ENCODE data around the gene HIP1R.

HIP1R gene

DNA sequence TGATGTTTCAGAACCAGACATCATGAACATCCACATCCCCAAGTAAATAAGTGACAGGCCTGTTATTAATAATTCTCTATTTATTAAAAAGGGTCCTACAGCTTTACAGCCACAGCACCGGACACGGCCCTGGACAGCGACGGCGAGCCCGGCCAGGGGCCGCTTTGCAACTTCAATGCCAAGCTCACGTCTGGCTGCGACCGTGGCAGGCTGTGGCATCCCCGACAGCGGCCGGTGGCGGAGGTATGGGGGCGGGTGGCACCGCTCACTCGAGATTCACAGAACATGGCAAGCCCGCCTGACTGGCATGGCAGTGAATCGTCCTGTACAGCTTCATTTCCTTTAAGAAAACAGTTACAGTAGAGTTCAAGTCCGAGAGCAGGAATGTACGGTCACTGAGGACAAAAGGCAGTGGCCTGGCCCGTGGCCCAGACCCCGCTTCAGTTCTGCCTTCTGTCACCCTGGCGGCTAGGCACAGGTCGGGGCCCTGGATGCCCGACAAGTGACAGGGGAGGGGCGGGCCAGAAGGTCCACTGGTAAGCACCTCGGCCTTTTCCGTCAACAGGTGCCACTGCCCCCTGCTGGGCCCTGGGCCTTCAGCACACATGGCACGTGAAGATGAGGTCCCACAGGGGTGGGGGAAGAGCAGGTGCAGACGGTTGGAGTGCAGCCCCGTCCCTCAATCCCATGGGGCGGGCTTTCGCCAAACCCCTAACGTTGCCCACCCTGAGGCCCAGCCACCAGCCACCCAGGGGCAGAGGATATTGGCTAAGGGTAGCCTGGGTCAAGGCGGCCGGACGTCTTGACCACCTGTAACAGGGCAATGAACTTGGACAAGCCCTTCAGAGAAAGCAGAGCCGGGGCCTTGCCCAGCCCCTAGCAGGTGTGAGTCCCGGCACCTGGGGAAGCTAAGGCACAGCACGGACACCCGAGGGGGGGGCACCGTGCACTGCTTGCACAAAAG is 30.3 kb downstream of the HIP1R start:
- H3K9ac ChIP-seq (ENCODE audit: low read length) = no peak overlapping the region
- DNase-seq = no peak
- H3K79me2 ChIP-seq (ENCODE audit: low read length) = peaks cover 49% of the 10 kb centered on the region
- no peaks in the 10 kb centered on the region for H4K20me1 ChIP-seq (ENCODE audit: insufficient read depth, low read length)
- no peak overlapping the region for H3K4me3 ChIP-seq (ENCODE audit: low read length)
- no peak overlapping the region for H3K4me2 ChIP-seq (ENCODE audit: low read depth, low read length)
- TF ChIP-seq EZH2phosphoT487 (IDR thresholded peaks at IDR 0.05; ENCODE audit: low read length) (no peak), EZH2 (optimal IDR thresholded peaks at IDR 0.05; ENCODE audit: low read depth, low read length) (no peak)
- TF ChIP-seq, protein P1, sequence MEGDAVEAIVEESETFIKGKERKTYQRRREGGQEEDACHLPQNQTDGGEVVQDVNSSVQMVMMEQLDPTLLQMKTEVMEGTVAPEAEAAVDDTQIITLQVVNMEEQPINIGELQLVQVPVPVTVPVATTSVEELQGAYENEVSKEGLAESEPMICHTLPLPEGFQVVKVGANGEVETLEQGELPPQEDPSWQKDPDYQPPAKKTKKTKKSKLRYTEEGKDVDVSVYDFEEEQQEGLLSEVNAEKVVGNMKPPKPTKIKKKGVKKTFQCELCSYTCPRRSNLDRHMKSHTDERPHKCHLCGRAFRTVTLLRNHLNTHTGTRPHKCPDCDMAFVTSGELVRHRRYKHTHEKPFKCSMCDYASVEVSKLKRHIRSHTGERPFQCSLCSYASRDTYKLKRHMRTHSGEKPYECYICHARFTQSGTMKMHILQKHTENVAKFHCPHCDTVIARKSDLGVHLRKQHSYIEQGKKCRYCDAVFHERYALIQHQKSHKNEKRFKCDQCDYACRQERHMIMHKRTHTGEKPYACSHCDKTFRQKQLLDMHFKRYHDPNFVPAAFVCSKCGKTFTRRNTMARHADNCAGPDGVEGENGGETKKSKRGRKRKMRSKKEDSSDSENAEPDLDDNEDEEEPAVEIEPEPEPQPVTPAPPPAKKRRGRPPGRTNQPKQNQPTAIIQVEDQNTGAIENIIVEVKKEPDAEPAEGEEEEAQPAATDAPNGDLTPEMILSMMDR (IDR thresholded peaks at IDR 0.05; ENCODE audit: low read length) = peak; percentile 25; the same call in 1 of the 2 replicates
- H3K4me1 ChIP-seq (ENCODE audit: low read length) = 0 out of 2 replicates have a peak, but pooled peaks cover under 1% of the 10 kb centered on the region
- H3K9me3 ChIP-seq (replicated peaks; ENCODE audit: insufficient read depth, low read length) = no peaks in the 10 kb centered on the region
- peaks cover 4% of the 10 kb centered on the region; the same call in 1 of the 2 replicates for H3K36me3 ChIP-seq (replicated peaks; ENCODE audit: insufficient read depth, low read length)
- 0 out of 2 replicates have a peak, but pooled peaks cover 11% of the 10 kb centered on the region for H3F3A ChIP-seq (ENCODE audit: insufficient read depth, low read length)
- no peaks in the 10 kb centered on the region for H3K27me3 ChIP-seq (replicated peaks; ENCODE audit: insufficient read depth, low read length)
- no peaks in the 10 kb centered on the region for H3K9me2 ChIP-seq (replicated peaks; ENCODE audit: insufficient read depth, low read length)
- no peak overlapping the region for H3K27ac ChIP-seq (ENCODE audit: low read length)
- H2AFZ ChIP-seq (ENCODE audit: low read length) = no peak overlapping the region

DNA sequence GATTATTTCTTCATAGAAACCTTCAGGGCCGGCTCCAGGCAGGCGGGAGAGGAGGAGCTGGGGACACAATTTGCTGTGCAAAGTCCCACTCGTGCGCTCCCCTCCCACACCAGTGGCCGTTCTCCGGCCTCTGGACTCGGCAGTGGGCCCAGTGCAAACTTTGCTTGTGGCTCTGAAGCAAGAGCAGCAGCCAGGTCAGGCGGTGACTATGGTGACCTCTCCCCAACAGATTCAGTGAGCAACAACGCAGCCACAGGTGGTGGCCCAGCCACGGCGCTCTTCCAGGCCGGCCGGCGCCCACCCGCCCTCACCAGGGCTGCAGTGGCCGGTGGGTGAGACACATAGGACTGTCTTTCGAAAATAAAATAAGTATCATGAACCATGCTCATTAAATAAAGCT is 31.1 kb downstream of the HIP1R start:
- Histone ChIP-seq H3K4me2 (ENCODE audit: low read depth, low read length) (no peak overlapping the region), H3K79me2 (ENCODE audit: low read length) (peaks cover 57% of the 10 kb centered on the region), H3F3A (ENCODE audit: insufficient read depth, low read length) (peaks cover 18% of the 10 kb centered on the region; the same call in 1 of the 2 replicates), H3K27me3 (replicated peaks; ENCODE audit: insufficient read depth, low read length) (no peaks in the 10 kb centered on the region), H2AFZ (ENCODE audit: low read length) (no peak overlapping the region), H3K4me3 (ENCODE audit: low read length) (no peak overlapping the region), H3K9me2 (replicated peaks; ENCODE audit: insufficient read depth, low read length) (no peaks in the 10 kb centered on the region), H3K27ac (ENCODE audit: low read length) (no peak overlapping the region), H3K9ac (ENCODE audit: low read length) (no peak overlapping the region), H3K36me3 (replicated peaks; ENCODE audit: insufficient read depth, low read length) (peaks cover 4% of the 10 kb centered on the region; the same call in 1 of the 2 replicates), H4K20me1 (ENCODE audit: insufficient read depth, low read length) (no peaks in the 10 kb centered on the region), H3K9me3 (replicated peaks; ENCODE audit: insufficient read depth, low read length) (no peaks in the 10 kb centered on the region), H3K4me1 (ENCODE audit: low read length) (peaks cover 8% of the 10 kb centered on the region; the same call in 1 of the 2 replicates)
- TF ChIP-seq, protein P1 (IDR thresholded peaks at IDR 0.05; ENCODE audit: low read length) = no peak
- TF ChIP-seq EZH2 (optimal IDR thresholded peaks at IDR 0.05; ENCODE audit: low read depth, low read length) = no peak
- no peak for TF ChIP-seq EZH2phosphoT487 (IDR thresholded peaks at IDR 0.05; ENCODE audit: low read length)
- DNase-seq = no peak

DNA sequence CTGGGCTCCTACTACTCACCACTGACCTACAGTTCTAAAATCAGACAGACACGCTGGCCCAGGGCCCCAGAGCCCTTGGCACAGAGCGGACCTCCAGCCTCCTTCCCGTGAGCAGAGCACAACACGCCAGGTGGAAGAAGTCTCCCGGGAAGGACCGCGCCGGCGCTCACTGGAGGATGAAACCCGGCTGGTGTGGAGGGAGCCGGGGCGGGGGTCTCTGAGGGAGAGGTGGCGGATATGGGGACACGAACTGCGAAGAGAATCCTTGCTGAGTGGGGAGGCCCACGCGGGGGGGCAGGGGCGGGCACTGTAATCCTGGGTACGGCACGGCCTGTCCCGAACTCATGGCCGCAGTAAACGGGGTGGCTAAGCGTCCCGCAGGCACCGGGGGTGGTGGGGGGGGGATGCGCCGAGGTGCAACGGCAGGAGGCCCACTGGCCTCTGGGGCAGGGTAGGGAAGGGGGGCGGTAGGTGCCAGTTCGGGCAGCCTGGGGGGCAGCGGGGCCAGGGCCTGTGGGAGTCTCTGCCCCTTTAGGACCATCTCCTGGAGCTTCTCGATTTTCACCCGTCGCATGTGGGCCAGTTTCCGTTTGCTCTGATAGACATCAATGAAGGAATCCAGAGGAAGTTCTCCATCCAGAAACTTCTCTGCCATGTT is 31.8 kb downstream of the HIP1R start:
- no peaks in the 10 kb centered on the region for H3K9me2 ChIP-seq (replicated peaks; ENCODE audit: insufficient read depth, low read length)
- peaks cover 25% of the 10 kb centered on the region for H3F3A ChIP-seq (ENCODE audit: insufficient read depth, low read length)
- H3K27ac ChIP-seq (ENCODE audit: low read length) = no peak overlapping the region
- no peak overlapping the region for H2AFZ ChIP-seq (ENCODE audit: low read length)
- no peak overlapping the region for H3K4me2 ChIP-seq (ENCODE audit: low read depth, low read length)
- H3K9ac ChIP-seq (ENCODE audit: low read length) = no peak overlapping the region
- no peak overlapping the region for H3K4me3 ChIP-seq (ENCODE audit: low read length)
- no peaks in the 10 kb centered on the region for H3K27me3 ChIP-seq (replicated peaks; ENCODE audit: insufficient read depth, low read length)
- no peaks in the 10 kb centered on the region for H4K20me1 ChIP-seq (ENCODE audit: insufficient read depth, low read length)
- H3K79me2 ChIP-seq (ENCODE audit: low read length) = peaks cover 64% of the 10 kb centered on the region
- TF ChIP-seq, protein P1 (IDR thresholded peaks at IDR 0.05; ENCODE audit: low read length) = no peak
- TF ChIP-seq EZH2 (optimal IDR thresholded peaks at IDR 0.05; ENCODE audit: low read depth, low read length) = no peak
- no peak for TF ChIP-seq EZH2phosphoT487 (IDR thresholded peaks at IDR 0.05; ENCODE audit: low read length)
- no peak for DNase-seq
- peaks cover 8% of the 10 kb centered on the region; the same call in 1 of the 2 replicates for H3K4me1 ChIP-seq (ENCODE audit: low read length)
- H3K9me3 ChIP-seq (replicated peaks; ENCODE audit: insufficient read depth, low read length) = no peaks in the 10 kb centered on the region
- peaks cover 4% of the 10 kb centered on the region; the same call in 1 of the 2 replicates for H3K36me3 ChIP-seq (replicated peaks; ENCODE audit: insufficient read depth, low read length)
